ENCODE measurements around the gene NEMP1. TPM values are rescaled to one million over a fixed set of nuclear protein-coding genes. Genes with fewer than 3 reads are reported as not detected.
A peak's percentile ranks its signal among the peaks of the same experiment; 100 is the strongest.

The NEMP1 gene
- total RNA-seq, 1 experiment from 2014 or later, result 36.6 TPM

DNA sequence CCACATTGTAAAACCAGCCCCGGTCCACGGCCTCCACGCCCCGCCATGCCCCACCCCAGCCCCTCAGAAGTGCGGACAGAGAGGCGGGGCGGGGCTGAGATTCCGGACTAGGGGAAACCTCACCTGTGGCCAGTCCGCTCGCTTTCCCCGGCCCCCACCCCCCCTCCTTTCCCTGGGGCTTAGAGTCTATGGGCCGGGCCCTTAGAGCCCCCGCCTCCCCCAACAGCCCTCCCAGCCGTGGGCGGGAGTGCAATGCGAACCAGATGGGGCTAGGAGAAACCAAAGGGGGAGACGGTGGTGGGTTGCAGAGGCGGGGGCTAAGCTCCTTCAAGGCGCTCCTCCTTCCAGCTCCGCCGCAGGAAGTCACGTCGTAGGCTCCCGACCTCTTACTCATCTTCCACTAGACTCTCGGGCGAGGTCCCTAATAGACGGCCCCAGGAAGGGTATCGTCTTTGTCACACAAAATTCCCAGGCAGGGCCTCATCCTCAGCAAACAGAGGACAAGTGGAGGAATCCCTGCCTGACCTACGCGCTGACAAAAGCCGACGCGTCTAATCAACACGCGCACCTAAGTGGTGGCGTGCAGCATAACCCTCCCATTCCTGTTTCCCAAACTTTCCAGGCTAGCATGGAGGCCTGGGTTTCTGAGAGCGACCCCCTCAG, 9.2 kb upstream of the NEMP1 start:
- CTCF ChIA-PET, result interaction anchor here (0.6 kb wide), 1 partner anchor 24 kb away, joined by 4 read pairs; the partner anchor contains the start of gene STAT6
- Histone ChIP-seq H3K36me3 (ENCODE audit: low read depth) (no peaks in the 10 kb centered on the region), H3K27ac (peak overlapping the region; percentile 91), H3K9me2 (ENCODE audit: insufficient read depth) (no peaks in the 10 kb centered on the region), H3F3A (ENCODE audit: insufficient read depth, low read depth) (peaks cover 26% of the 10 kb centered on the region; the same call in 1 of the 2 replicates), H3K4me1 (replicated peaks; ENCODE audit: insufficient read depth) (peaks cover 5% of the 10 kb centered on the region; the same call in 1 of the 2 replicates), H3K79me2 (ENCODE audit: low read depth) (no peaks in the 10 kb centered on the region), H3K9me3 (ENCODE audit: insufficient read depth, low read depth) (no peaks in the 10 kb centered on the region), H3K4me3 (peak overlapping the region; percentile 94), H3K4me2 (peak overlapping the region; percentile 96), H2AFZ (peak overlapping the region; percentile 92), H4K20me1 (ENCODE audit: insufficient read depth) (0 out of 2 replicates have a peak, but pooled peaks cover 3% of the 10 kb centered on the region), H3K27me3 (ENCODE audit: insufficient read depth, low read depth) (no peaks in the 10 kb centered on the region)
- DNase-seq, result peak; percentile 80 to 90
- intact Hi-C loops (cut with micrococcal nuclease; ENCODE audit: unreplicated experiment), result loop anchor here (1.0 to 5.0 kb wide), 4 partner anchors 9 to 451 kb away; partner anchors contain the start of genes PTGES3 and STAT6
- POLR2A ChIA-PET (ENCODE audit: unreplicated experiment), result interaction anchor here (0.7 to 2.5 kb wide), 6 partner anchors 9 to 459 kb away, joined by 3 to 28 read pairs (median 10); partner anchors contain the start of genes LRP1, NEMP1 and STAT6
- TF ChIP-seq, protein P1, sequence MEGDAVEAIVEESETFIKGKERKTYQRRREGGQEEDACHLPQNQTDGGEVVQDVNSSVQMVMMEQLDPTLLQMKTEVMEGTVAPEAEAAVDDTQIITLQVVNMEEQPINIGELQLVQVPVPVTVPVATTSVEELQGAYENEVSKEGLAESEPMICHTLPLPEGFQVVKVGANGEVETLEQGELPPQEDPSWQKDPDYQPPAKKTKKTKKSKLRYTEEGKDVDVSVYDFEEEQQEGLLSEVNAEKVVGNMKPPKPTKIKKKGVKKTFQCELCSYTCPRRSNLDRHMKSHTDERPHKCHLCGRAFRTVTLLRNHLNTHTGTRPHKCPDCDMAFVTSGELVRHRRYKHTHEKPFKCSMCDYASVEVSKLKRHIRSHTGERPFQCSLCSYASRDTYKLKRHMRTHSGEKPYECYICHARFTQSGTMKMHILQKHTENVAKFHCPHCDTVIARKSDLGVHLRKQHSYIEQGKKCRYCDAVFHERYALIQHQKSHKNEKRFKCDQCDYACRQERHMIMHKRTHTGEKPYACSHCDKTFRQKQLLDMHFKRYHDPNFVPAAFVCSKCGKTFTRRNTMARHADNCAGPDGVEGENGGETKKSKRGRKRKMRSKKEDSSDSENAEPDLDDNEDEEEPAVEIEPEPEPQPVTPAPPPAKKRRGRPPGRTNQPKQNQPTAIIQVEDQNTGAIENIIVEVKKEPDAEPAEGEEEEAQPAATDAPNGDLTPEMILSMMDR (conservative IDR thresholded peaks at IDR 0.05), result no peak
- no peak for TF ChIP-seq EZH2 (IDR thresholded peaks at IDR 0.05; ENCODE audit: low read depth)
- TSS peak; percentile 98 for BruUV-seq (replicated peaks)

DNA sequence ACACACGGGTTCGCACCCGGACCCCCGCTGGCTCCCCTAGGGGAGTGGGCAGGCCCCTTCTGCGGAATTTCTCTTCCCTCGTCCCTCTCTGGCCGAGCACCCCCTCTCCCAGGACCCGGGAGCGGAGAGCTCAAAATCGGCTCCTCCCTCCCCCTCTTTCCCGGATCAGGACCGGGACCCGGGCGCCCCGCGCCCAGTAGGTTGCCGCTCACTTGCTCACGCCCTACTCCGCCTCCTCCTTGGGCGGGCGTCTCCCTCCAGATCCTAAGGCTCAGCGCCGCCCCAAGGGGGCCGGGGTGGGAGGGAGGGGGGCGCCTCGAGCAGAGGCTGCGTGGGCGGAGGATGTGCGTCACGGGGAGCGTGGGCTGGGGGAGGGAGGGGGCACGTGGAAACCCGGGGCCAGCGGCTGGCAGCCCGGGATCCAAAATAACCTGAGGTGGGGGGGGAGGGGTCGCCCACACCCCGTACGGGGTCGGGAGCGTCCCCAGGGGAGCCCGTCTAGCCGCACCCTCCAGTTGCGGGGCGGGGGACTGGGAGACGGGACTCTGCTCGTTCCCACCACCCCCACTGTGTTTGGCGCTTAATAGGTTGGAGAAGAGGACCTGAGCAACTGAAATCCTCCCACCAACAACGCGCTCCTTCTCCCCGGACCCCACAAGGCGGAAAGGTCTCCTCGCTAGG, 8.6 kb upstream of the NEMP1 start:
- CTCF ChIA-PET, result interaction anchor here (0.7 kb wide), 1 partner anchor 24 kb away, joined by 12 read pairs; the partner anchor contains the start of gene STAT6
- no peaks in the 10 kb centered on the region for H3K36me3 ChIP-seq (ENCODE audit: low read depth)
- H3K27me3 ChIP-seq (ENCODE audit: insufficient read depth, low read depth), result no peaks in the 10 kb centered on the region
- H3F3A ChIP-seq (ENCODE audit: insufficient read depth, low read depth), result peaks cover 22% of the 10 kb centered on the region; the same call in 1 of the 2 replicates
- no peaks in the 10 kb centered on the region for H3K9me2 ChIP-seq (ENCODE audit: insufficient read depth)
- H3K4me2 ChIP-seq, result peak overlapping the region; percentile 96
- no TSS peak for BruUV-seq (replicated peaks)
- no peaks in the 10 kb centered on the region for H4K20me1 ChIP-seq (ENCODE audit: insufficient read depth)
- H3K4me3 ChIP-seq, result peak overlapping the region; percentile 94
- H3K27ac ChIP-seq, result peak overlapping the region; percentile 91
- intact Hi-C loops (cut with micrococcal nuclease; ENCODE audit: unreplicated experiment), result loop anchor here (1.0 to 5.0 kb wide), 2 partner anchors 8 to 450 kb away; no protein-coding TSS in a partner anchor
- no peaks in the 10 kb centered on the region for H3K79me2 ChIP-seq (ENCODE audit: low read depth)
- POLR2A ChIA-PET (ENCODE audit: unreplicated experiment), result interaction anchor here (0.7 to 2.5 kb wide), 8 partner anchors 8 to 1126 kb away, joined by 3 to 28 read pairs (median 4); partner anchors contain the start of genes LRP1, NEMP1 and STAT6
- peak in 1 of 2 experiments; percentile 74 for DNase-seq
- no peak for TF ChIP-seq EZH2 (IDR thresholded peaks at IDR 0.05; ENCODE audit: low read depth)
- TF ChIP-seq, protein P1 (conservative IDR thresholded peaks at IDR 0.05), result no peak
- peaks cover 5% of the 10 kb centered on the region; the same call in 1 of the 2 replicates for H3K4me1 ChIP-seq (replicated peaks; ENCODE audit: insufficient read depth)
- H3K9me3 ChIP-seq (ENCODE audit: insufficient read depth, low read depth), result no peaks in the 10 kb centered on the region
- peak overlapping the region; percentile 92 for H2AFZ ChIP-seq

DNA sequence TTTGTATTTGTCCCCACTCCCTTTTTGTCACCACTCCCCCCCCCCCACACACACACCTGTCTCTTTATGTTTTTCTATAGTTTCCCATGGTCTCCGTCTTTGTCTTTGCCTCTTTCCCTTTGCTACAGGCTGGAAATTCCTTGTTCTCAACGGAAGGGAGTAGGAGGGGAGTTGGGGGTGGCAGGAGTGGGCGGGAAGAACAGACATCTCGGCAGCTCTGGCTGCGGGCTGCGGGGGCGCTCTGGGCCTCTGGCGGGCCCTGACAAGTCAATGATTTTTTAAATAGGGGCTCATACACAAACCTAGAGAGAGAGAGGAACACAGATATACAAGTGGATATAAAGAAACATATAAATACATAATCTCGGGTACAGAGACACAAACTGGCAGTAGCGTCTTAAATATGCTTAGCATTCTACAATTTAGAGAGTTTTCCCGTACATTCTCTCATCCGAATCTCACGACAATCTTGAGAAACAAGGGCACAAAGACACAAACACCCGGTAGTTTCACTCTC, 8.0 kb upstream of the NEMP1 start:
- BruUV-seq (replicated peaks), result TSS peak; percentile 62
- peak in 1 of 2 experiments; percentile 46 for DNase-seq

More for the DNA sequence above, 8.0 kb upstream of the NEMP1 start:
- H3K4me1 ChIP-seq (replicated peaks; ENCODE audit: insufficient read depth), result peaks cover 5% of the 10 kb centered on the region; the same call in 1 of the 2 replicates
- H3K9me2 ChIP-seq (ENCODE audit: insufficient read depth), result no peaks in the 10 kb centered on the region
- intact Hi-C loops (cut with micrococcal nuclease; ENCODE audit: unreplicated experiment), result loop anchor here (1.0 to 5.0 kb wide), 2 partner anchors 7 to 449 kb away; no protein-coding TSS in a partner anchor
- H3K27me3 ChIP-seq (ENCODE audit: insufficient read depth, low read depth), result no peaks in the 10 kb centered on the region
- peak overlapping the region; percentile 96 for H3K4me2 ChIP-seq
- H3F3A ChIP-seq (ENCODE audit: insufficient read depth, low read depth), result peaks cover 22% of the 10 kb centered on the region; the same call in 1 of the 2 replicates
- ChIA-PET POLR2A (ENCODE audit: unreplicated experiment) (interaction anchor here (0.7 to 2.5 kb wide), 3 partner anchors 8 to 1126 kb away, joined by 3 to 16 read pairs (median 5); partner anchors contain the start of genes LRP1 and NEMP1), CTCF (interaction anchor here (0.7 kb wide), 1 partner anchor 25 kb away, joined by 12 read pairs; the partner anchor contains the start of gene STAT6)
- H3K9me3 ChIP-seq (ENCODE audit: insufficient read depth, low read depth), result no peaks in the 10 kb centered on the region
- peak overlapping the region; percentile 66 for H3K27ac ChIP-seq
- no peak for TF ChIP-seq EZH2 (IDR thresholded peaks at IDR 0.05; ENCODE audit: low read depth)
- TF ChIP-seq, protein P1 (conservative IDR thresholded peaks at IDR 0.05), result no peak; the same call in 1 of the 2 replicates
- H3K79me2 ChIP-seq (ENCODE audit: low read depth), result no peaks in the 10 kb centered on the region
- H2AFZ ChIP-seq, result peak overlapping the region; percentile 92
- H3K4me3 ChIP-seq, result peak overlapping the region; percentile 94
- no peaks in the 10 kb centered on the region for H3K36me3 ChIP-seq (ENCODE audit: low read depth)
- no peaks in the 10 kb centered on the region for H4K20me1 ChIP-seq (ENCODE audit: insufficient read depth)

Measured in PC-9 (cell line).